IPS DF 4.7 (cell line): ENCODE data around the gene SH3RF1.
"Not testable (repeated sequence)": the region's sequence is repeated elsewhere in the genome, so short reads cannot be mapped to it uniquely, and the experiment has no call there.

Experiments used
- DNase-seq: peaks from one replicate; pipeline ENCODE4 v3.0.0-alpha.2; 2013; ENCODE audit warnings: low spot score; ENCODE audit errors: extremely low read depth

Gene SH3RF1

GRCh38 chr4:169277838-169278237 lies 7.1 kb upstream of the SH3RF1 start:
- not testable (repeated sequence) for DNase-seq

GRCh38 chr4:169275180-169275579 lies 4.4 kb upstream of the SH3RF1 start:
- DNase-seq, result no peak

GRCh38 chr4:169274033-169274432 lies 3.3 kb upstream of the SH3RF1 start:
- DNase-seq, result no peak

GRCh38 chr4:169272265-169272886 lies 1.6 kb upstream of the SH3RF1 start:
- no peak for DNase-seq

- no peak for DNase-seq
Measured at GRCh38 chr4:169271692-169272007, 894 bp upstream of the SH3RF1 start.

GRCh38 chr4:169269916-169270809 lies 593 bp downstream of the SH3RF1 start:
- no peak for DNase-seq

- DNase-seq, result no peak
Measured at GRCh38 chr4:169268951-169269760, 1.6 kb downstream of the SH3RF1 start.

- no peak for DNase-seq
Measured at GRCh38 chr4:169267070-169267469, 3.7 kb downstream of the SH3RF1 start.

GRCh38 chr4:169266661-169267060 lies 4.1 kb downstream of the SH3RF1 start:
- no peak for DNase-seq

GRCh38 chr4:169266081-169266480 lies 4.7 kb downstream of the SH3RF1 start:
- DNase-seq, result no peak

GRCh38 chr4:169263791-169264392 lies 6.9 kb downstream of the SH3RF1 start:
- no peak for DNase-seq

GRCh38 chr4:169260217-169260866 lies 10.4 kb downstream of the SH3RF1 start:
- no peak for DNase-seq

- DNase-seq, result no peak
Measured at GRCh38 chr4:169259271-169259670, 11.5 kb downstream of the SH3RF1 start.

- DNase-seq, result no peak
Measured at GRCh38 chr4:169258141-169258540, 12.6 kb downstream of the SH3RF1 start.

- no peak for DNase-seq
Measured at GRCh38 chr4:169256856-169257761, 13.6 kb downstream of the SH3RF1 start.

GRCh38 chr4:169256101-169256612 lies 14.6 kb downstream of the SH3RF1 start:
- no peak for DNase-seq

- no peak for DNase-seq
Measured at GRCh38 chr4:169254546-169254983, 16.2 kb downstream of the SH3RF1 start.

- DNase-seq, result no peak
Measured at GRCh38 chr4:169253904-169254303, 16.9 kb downstream of the SH3RF1 start.

GRCh38 chr4:169253113-169253671 lies 17.6 kb downstream of the SH3RF1 start:
- DNase-seq, result no peak
